ENCODE measurements around the gene KIF5A.
"Not testable (repeated sequence)": the region's sequence is repeated elsewhere in the genome, so short reads cannot be mapped to it uniquely, and the experiment has no call there.

The KIF5A gene

GRCh38 chr12:57607958-57608663 is 58.3 kb downstream of the KIF5A start:
- no peak for DNase-seq (ENCODE audit: low read depth)

- no peak for DNase-seq (ENCODE audit: low read depth)
Measured at GRCh38 chr12:57609101-57609780, 59.4 kb downstream of the KIF5A start.

- no peak for DNase-seq (ENCODE audit: low read depth)
Measured at GRCh38 chr12:57609781-57610553, 60.1 kb downstream of the KIF5A start.

GRCh38 chr12:57610554-57611107 is 60.8 kb downstream of the KIF5A start:
- no peak for DNase-seq (ENCODE audit: low read depth)

GRCh38 chr12:57611108-57611826 is 61.4 kb downstream of the KIF5A start, which contains the start of gene ARHGEF25:
TSS of gene ARHGEF25 (plus strand) at chr12:57611435. CDS start at chr12:57611895, 460 bp downstream.
- no peak for DNase-seq (ENCODE audit: low read depth)

GRCh38 chr12:57611827-57612710 is 62.2 kb downstream of the KIF5A start:
- no peak for DNase-seq (ENCODE audit: low read depth)

- DNase-seq (ENCODE audit: low read depth), result no peak
Measured at GRCh38 chr12:57612711-57613426, 63.0 kb downstream of the KIF5A start.

- DNase-seq (ENCODE audit: low read depth), result no peak
Measured at GRCh38 chr12:57613427-57614109, 63.7 kb downstream of the KIF5A start.

- no peak for DNase-seq (ENCODE audit: low read depth)
Measured at GRCh38 chr12:57614178-57614947, 64.5 kb downstream of the KIF5A start.

- no peak for DNase-seq (ENCODE audit: low read depth)
Measured at GRCh38 chr12:57614948-57615500, 65.2 kb downstream of the KIF5A start.

- DNase-seq (ENCODE audit: low read depth), result no peak
Measured at GRCh38 chr12:57615637-57616036, 65.8 kb downstream of the KIF5A start.

GRCh38 chr12:57616383-57617101 is 66.7 kb downstream of the KIF5A start:
- no peak for DNase-seq (ENCODE audit: low read depth)

- DNase-seq (ENCODE audit: low read depth), result no peak
Measured at GRCh38 chr12:57617942-57618341, 68.1 kb downstream of the KIF5A start.

- DNase-seq (ENCODE audit: low read depth), result not testable (repeated sequence)
Measured at GRCh38 chr12:57618431-57618830, 68.6 kb downstream of the KIF5A start.

- no peak for DNase-seq (ENCODE audit: low read depth)
Measured at GRCh38 chr12:57618966-57619433, 69.2 kb downstream of the KIF5A start.

- no peak for DNase-seq (ENCODE audit: low read depth)
Measured at GRCh38 chr12:57619434-57620244, 69.8 kb downstream of the KIF5A start.

All from stimulated activated CD8-positive, alpha-beta memory T cell treated with anti-CD3 and anti-CD28 coated beads, Interleukin-15, amount 100 ng/mL, for 24 hours (primary cell).